Gastrocnemius medialis (tissue), 4 donors: ENCODE measurements around the gene CSNK1D. TPM values are rescaled to one million over a fixed set of nuclear protein-coding genes. Genes with fewer than 3 reads are reported as not detected.
A peak's percentile ranks its signal among the peaks of the same experiment; 100 is the strongest.

Source experiments
- ATAC-seq, 2 donors: fragments of 150-250 bp; one replicate each; pipeline ENCODE4 v1.9.1; 2016
- DNase-seq, 2 donors: peaks; one replicate each; pipeline ENCODE4 v3.0.0-alpha.2; 2019
- H3K27ac ChIP-seq, 4 donors: fragments of 200-600 bp; sonication (generic); 1 replicate in 1 of 4; 2 replicates in 3 of 4; pipeline ENCODE4 v1.5.1; 2016 to 2018; ENCODE audit warnings: mild to moderate bottlenecking in 2 of 4, moderate library complexity in 1 of 4
- H3K27me3 ChIP-seq, 3 donors: fragments of 200-600 bp; sonication (generic) in 2 of 3; 1 replicate in 1 of 3; 2 replicates in 2 of 3; pipeline versions ENCODE4 v1.5.1 to v1.6.0; 2016 to 2019; ENCODE audit warnings: mild to moderate bottlenecking in 1 of 3, moderate library complexity in 1 of 3
- H3K36me3 ChIP-seq, 2 donors: fragments of 200-600 bp; sonication (generic) in 1 of 2; one replicate each; pipeline ENCODE4 v1.5.1; 2017 to 2018
- H3K4me1 ChIP-seq, 2 donors: fragments of 200-600 bp; sonication (generic) in 1 of 2; one replicate each; pipeline ENCODE4 v1.5.1; 2016 to 2017; ENCODE audit warnings: mild to moderate bottlenecking in 2 of 2
- H3K4me3 ChIP-seq, 4 donors: fragments of 200-600 bp; sonication (generic) in 3 of 4; 1 replicate in 1 of 4; 2 replicates in 3 of 4; pipeline ENCODE4 v1.5.1; 2016 to 2019; ENCODE audit warnings: mild to moderate bottlenecking in 2 of 4
- H3K9me3 ChIP-seq, 3 donors: fragments of 200-600 bp; sonication (generic) in 2 of 3; 1 replicate in 1 of 3; 2 replicates in 2 of 3; pipeline ENCODE4 v1.5.1; 2016 to 2019
- POLR2A ChIP-seq, 2 donors: fragments of 450-650 bp; IDR thresholded peaks; one replicate each; pipeline ENCODE4 v1.6.1; 2017; ENCODE audit warnings: antibody characterized with exemption in 2 of 2, mild to moderate bottlenecking in 2 of 2, moderate library complexity in 2 of 2
- in situ Hi-C, 4 donors: fragments of 200-750 bp; cut with MboI; loops; one replicate each; pipeline versions ENCODE4 v1.15.0 to v1.8.0; 2017; ENCODE audit warnings: low sequenced_read_pairs in 4 of 4
- intact Hi-C: fragments of 100-400 bp; cut with DNase I; formaldehyde crosslinking; loops from one replicate; pipeline ENCODE4 v1.15.1; 2023; ENCODE audit warnings: low total_unique reads
- total RNA-seq, 4 donors: library from RNA; depleted of rRNA; stranded (reverse); fragments of >200 nt; gene quantifications; one replicate each; pipeline versions ENCODE4 v1.1.0 to v1.2.3, GENCODE V29; 2016
- TF ChIP-seq, protein P1 (sequence below), 5 experiments: fragments of 450-650 bp in 3 of 5; fragments of 200-600 bp in 2 of 5; sonication (generic) in 2 of 5; IDR thresholded peaks in 4 of 5; conservative IDR thresholded peaks in 1 of 5; 1 replicate in 4 of 5; 2 replicates in 1 of 5; pipeline ENCODE4 v1.5.1; 2016 to 2019; ENCODE audit warnings: antibody characterized with exemption in 5 of 5, mild to moderate bottlenecking in 3 of 5, moderate library complexity in 3 of 5

CSNK1D gene
- total RNA-seq, 4 donors from 2014 or later = 34.0 to 55.2 (median 47.3) TPM

DNA sequence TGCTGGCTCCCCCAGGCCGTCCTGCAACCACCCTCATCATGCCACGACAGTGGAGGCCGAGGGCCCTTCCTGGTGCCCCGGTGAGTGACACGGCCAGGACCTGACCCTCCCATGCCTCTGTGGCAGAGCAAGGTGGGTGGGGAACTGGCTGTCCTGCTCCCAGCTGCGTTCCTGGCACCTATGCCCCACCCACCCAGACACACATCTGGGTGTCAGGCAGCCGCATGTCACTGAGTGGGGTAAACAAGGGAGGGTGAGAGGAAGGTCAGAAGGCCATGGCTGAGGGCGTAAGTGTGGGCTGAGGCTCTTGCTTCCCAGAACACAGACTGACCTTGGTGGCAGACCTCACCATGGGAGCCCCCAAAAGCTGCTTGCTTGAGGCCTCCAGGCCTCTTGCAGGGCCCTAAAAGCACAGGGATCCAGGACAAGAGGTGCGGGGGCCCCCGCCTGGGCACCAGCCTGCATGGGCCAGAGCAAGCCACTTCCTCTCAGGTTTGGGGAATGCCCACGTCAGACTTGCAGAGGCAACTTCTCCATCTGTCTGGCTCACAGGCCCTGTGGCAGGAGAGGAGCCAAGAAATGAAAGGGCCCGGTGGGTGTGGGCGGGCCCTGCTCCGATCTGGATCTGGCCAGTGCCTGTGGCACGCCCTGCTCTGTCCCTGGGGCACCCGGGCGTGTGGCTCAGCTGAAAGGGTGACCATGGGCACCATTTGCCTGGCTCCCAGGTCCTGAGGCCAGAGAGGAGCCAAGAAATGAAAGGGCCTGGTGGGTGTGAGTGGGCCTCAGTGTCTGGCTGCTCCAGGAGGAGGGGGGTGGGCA, 57.0 kb downstream of the CSNK1D start:
- intact Hi-C loops = no loop called here
- in situ Hi-C loops = no loop called here
- peaks cover 17 to 21% of the 10 kb centered on the region in 2 donors for H3K4me1 ChIP-seq
- peak overlapping the region; percentile 43 to 73 (median 64) for H3K27ac ChIP-seq
- ATAC-seq (peak in 1 of 2 donors; percentile 6), DNase-seq (peak in 1 of 2 donors; percentile 70)
- no peaks in the 10 kb centered on the region for H3K9me3 ChIP-seq
- no peaks in the 10 kb centered on the region for H3K27me3 ChIP-seq
- H3K36me3 ChIP-seq = no peaks in the 10 kb centered on the region
- no peak overlapping the region for H3K4me3 ChIP-seq
- no peak for TF ChIP-seq POLR2A (IDR thresholded peaks at IDR 0.05)
- TF ChIP-seq, protein P1, sequence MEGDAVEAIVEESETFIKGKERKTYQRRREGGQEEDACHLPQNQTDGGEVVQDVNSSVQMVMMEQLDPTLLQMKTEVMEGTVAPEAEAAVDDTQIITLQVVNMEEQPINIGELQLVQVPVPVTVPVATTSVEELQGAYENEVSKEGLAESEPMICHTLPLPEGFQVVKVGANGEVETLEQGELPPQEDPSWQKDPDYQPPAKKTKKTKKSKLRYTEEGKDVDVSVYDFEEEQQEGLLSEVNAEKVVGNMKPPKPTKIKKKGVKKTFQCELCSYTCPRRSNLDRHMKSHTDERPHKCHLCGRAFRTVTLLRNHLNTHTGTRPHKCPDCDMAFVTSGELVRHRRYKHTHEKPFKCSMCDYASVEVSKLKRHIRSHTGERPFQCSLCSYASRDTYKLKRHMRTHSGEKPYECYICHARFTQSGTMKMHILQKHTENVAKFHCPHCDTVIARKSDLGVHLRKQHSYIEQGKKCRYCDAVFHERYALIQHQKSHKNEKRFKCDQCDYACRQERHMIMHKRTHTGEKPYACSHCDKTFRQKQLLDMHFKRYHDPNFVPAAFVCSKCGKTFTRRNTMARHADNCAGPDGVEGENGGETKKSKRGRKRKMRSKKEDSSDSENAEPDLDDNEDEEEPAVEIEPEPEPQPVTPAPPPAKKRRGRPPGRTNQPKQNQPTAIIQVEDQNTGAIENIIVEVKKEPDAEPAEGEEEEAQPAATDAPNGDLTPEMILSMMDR (IDR thresholded peaks at IDR 0.05 in 4 of 5, conservative IDR thresholded peaks at IDR 0.05 in 1 of 5) = no peak

DNA sequence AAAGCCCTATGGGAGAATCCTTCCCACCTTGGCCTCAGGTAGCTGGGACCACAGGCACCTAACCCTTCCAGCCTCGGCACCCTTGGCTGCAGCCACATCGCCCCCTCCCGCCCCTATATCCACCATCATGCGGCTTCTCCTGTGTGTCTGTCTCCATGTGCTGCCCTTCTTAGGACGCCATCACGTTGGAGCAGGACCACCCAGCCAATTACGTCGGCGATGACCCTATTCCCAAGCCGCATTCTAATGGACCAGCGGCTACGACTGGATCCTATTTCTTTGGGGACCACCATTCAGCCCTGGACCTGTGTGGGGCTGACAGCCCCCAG, 57.6 kb downstream of the CSNK1D start:
- in situ Hi-C loops (no loop called here), intact Hi-C loops (no loop called here)

DNA sequence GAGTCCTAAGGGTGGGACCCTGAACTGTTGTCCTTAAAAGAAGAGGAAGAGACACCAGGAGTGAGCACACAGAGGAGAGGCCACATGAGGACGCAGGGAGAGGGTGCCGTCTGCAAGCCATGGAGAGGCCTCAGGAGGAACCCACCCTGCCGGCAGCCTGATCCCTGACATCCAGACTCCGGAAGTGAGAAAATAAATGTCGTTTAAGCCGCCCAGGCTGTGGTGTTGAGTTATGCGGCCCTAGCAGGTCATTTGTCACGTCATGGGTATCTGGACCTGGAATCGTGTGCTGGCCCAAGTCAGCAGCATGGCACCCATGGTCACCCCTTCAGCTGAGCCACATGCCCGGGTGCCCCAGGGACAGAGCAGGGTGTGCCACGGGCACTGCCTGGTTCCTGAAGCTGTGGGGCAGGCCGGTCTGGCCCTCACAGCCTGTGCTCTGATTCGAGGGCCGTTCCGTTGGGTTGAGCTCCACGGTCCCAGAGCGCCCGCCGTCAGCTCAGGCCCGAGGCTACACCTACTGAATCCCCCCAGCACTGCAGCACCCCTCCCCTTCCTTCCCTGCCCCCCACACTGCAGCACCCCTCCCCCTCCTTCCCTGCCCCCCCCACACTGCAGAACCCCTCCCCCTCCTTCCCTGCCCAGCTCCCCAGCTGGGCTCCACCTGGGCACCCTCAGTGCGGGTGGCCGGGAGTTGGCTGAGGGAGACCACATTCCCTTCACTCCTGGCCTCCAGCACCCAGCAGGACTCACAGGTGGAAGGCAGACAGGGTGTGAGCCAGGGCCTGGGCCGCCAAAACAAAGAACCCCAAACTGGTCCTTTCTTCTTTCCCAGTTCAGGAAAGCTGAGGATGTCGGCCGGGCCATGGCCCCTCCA, 58.2 kb downstream of the CSNK1D start:
- H3K27ac ChIP-seq = peak overlapping the region in 3 of 4 donors; percentile 62 to 73 (median 67)
- intact Hi-C loops = no loop called here

More for the DNA sequence above, 57.6 kb downstream of the CSNK1D start:
- peak overlapping the region; percentile 43 to 73 (median 64) for H3K27ac ChIP-seq
- DNase-seq = no peak
- H3K27me3 ChIP-seq = no peaks in the 10 kb centered on the region
- no peak overlapping the region for H3K4me3 ChIP-seq
- no peaks in the 10 kb centered on the region for H3K9me3 ChIP-seq
- ATAC-seq = no peak
- TF ChIP-seq, protein P1 (IDR thresholded peaks at IDR 0.05 in 4 of 5, conservative IDR thresholded peaks at IDR 0.05 in 1 of 5) = no peak
- no peak for TF ChIP-seq POLR2A (IDR thresholded peaks at IDR 0.05)
- H3K36me3 ChIP-seq = no peaks in the 10 kb centered on the region
- peaks cover 19 to 21% of the 10 kb centered on the region in 2 donors for H3K4me1 ChIP-seq

DNA sequence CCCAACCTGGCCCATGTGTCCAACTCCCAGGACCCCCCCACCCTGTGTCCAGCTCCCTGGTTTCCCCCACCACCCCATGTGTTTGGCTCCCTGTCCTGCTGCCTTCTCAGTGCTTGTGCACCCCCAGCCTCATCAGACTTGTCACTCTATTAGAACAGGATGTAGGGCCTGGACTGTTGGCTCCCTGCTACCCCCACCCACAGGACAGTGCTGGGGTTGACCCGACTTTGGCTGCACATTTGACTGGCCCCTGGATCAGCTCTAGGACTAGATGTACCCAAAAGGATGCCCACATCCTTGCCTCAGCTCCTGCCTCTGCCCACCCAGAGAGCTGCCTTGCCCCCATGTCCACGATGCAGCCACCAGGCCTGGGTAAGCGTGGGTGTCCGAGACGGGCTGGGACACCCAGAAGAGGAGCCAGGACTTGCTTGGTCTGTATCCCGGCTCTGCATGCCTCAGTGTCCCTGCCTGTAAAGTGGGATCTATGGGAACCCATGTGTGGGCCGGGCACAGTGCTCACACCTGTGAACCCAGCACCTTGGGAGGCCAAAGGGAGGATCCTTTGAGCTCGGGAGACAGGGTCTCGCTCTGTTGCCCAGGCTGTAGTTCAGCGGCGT, 59.4 kb downstream of the CSNK1D start:
- in situ Hi-C loops = no loop called here
- no peak overlapping the region for H3K4me3 ChIP-seq
- DNase-seq (no peak), ATAC-seq (no peak)
- H3K36me3 ChIP-seq = no peaks in the 10 kb centered on the region
- TF ChIP-seq, protein P1 (IDR thresholded peaks at IDR 0.05 in 4 of 5, conservative IDR thresholded peaks at IDR 0.05 in 1 of 5) = no peak
- TF ChIP-seq POLR2A (IDR thresholded peaks at IDR 0.05) = no peak
- no peaks in the 10 kb centered on the region for H3K27me3 ChIP-seq
- H3K27ac ChIP-seq = no peak overlapping the region
- peaks cover 19 to 21% of the 10 kb centered on the region in 2 donors for H3K4me1 ChIP-seq
- intact Hi-C loops = no loop called here
- no peaks in the 10 kb centered on the region for H3K9me3 ChIP-seq

More for the DNA sequence above, 58.2 kb downstream of the CSNK1D start:
- in situ Hi-C loops = no loop called here
- ATAC-seq (no peak), DNase-seq (no peak)
- Histone ChIP-seq H3K4me3 (no peak overlapping the region), H3K4me1 (peaks cover 19 to 21% of the 10 kb centered on the region in 2 donors), H3K9me3 (no peaks in the 10 kb centered on the region), H3K27me3 (no peaks in the 10 kb centered on the region), H3K36me3 (no peaks in the 10 kb centered on the region)
- TF ChIP-seq POLR2A (IDR thresholded peaks at IDR 0.05) = no peak
- TF ChIP-seq, protein P1 (IDR thresholded peaks at IDR 0.05 in 4 of 5, conservative IDR thresholded peaks at IDR 0.05 in 1 of 5) = no peak
